DND-41 (cell line): ENCODE results near the gene TENT5A.

Source experiments
- EZH2 ChIP-seq: IDR thresholded peaks from 3 replicates; pipeline ENCODE4 v1.6.1; 2012; ENCODE audit warnings: borderline replicate concordance, low read depth, mild to moderate bottlenecking, moderate library complexity, low read length, inconsistent platforms; ENCODE audit not compliant: severe bottlenecking
- TF ChIP-seq, protein P1 (sequence below): IDR thresholded peaks from 2 replicates; pipeline ENCODE4 v1.5.1; 2012; ENCODE audit warnings: borderline replicate concordance, low read length, moderate library complexity, mild to moderate bottlenecking; ENCODE audit not compliant: poor library complexity, severe bottlenecking; ENCODE audit errors: extremely low read depth

GRCh38 chr6:81787313-81788068 is 35.0 kb upstream of the TENT5A start:
- TF ChIP-seq, protein P1, sequence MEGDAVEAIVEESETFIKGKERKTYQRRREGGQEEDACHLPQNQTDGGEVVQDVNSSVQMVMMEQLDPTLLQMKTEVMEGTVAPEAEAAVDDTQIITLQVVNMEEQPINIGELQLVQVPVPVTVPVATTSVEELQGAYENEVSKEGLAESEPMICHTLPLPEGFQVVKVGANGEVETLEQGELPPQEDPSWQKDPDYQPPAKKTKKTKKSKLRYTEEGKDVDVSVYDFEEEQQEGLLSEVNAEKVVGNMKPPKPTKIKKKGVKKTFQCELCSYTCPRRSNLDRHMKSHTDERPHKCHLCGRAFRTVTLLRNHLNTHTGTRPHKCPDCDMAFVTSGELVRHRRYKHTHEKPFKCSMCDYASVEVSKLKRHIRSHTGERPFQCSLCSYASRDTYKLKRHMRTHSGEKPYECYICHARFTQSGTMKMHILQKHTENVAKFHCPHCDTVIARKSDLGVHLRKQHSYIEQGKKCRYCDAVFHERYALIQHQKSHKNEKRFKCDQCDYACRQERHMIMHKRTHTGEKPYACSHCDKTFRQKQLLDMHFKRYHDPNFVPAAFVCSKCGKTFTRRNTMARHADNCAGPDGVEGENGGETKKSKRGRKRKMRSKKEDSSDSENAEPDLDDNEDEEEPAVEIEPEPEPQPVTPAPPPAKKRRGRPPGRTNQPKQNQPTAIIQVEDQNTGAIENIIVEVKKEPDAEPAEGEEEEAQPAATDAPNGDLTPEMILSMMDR, result no peak
- no peak for TF ChIP-seq EZH2
